Inflammatory macrophage (primary cell): ENCODE measurements around the gene SPATA1.
"Not testable (repeated sequence)": the region's sequence is repeated elsewhere in the genome, so short reads cannot be mapped to it uniquely, and the experiment has no call there.

Experiments used
- DNase-seq, 2 donors: peaks; one replicate each; pipeline ENCODE4 v3.0.0-alpha.2; 2020 to 2022
- total RNA-seq, 18 experiments: gene quantifications; one replicate each; lab custom pipeline; 2026; ENCODE audit warnings: mixed read lengths in 6 of 18, inconsistent platforms in 2 of 18; lab: John Stamatoyannopoulos, UW

Gene SPATA1
- total RNA-seq: 0.89 to 2.6 (median 1.1) reads per million in 18 experiments

- peak; percentile 99 for DNase-seq
Measured at GRCh38 chr1:84506002-84506728, at the start of gene SPATA1, which contains the start of gene GNG5. Gene SPATA1, plus strand, starts transcription at chr1:84506386. Its CDS starts 9,974 bp downstream, at chr1:84516360. Gene GNG5, minus strand, starts transcription at chr1:84506581. Its CDS starts 490 bp downstream, at chr1:84506091.

GRCh38 chr1:84462118-84462517 is 44.1 kb upstream of the SPATA1 start:
- DNase-seq: no peak

- DNase-seq: no peak
Measured at GRCh38 chr1:84467298-84467697, 38.9 kb upstream of the SPATA1 start.

GRCh38 chr1:84476225-84476624 is 30.0 kb upstream of the SPATA1 start:
- no peak for DNase-seq

- peak; percentile 77 to 82 for DNase-seq
Measured at GRCh38 chr1:84478876-84479868, 27.0 kb upstream of the SPATA1 start, which contains the start of gene RPF1. Gene RPF1, plus strand, starts transcription at chr1:84479266. Its CDS starts 16 bp downstream, at chr1:84479282.

GRCh38 chr1:84479998-84480397 is 26.2 kb upstream of the SPATA1 start:
- DNase-seq: no peak

- DNase-seq: no peak
Measured at GRCh38 chr1:84480650-84481049, 25.5 kb upstream of the SPATA1 start.

GRCh38 chr1:84481317-84481716 is 24.9 kb upstream of the SPATA1 start:
- DNase-seq: no peak

- peak in 1 of 2 donors; percentile 38 for DNase-seq
Measured at GRCh38 chr1:84488107-84488506, 18.1 kb upstream of the SPATA1 start.

- DNase-seq: no peak
Measured at GRCh38 chr1:84489766-84490165, 16.4 kb upstream of the SPATA1 start.

GRCh38 chr1:84492726-84493125 is 13.5 kb upstream of the SPATA1 start:
- no peak for DNase-seq

- no peak for DNase-seq
Measured at GRCh38 chr1:84493747-84494146, 12.4 kb upstream of the SPATA1 start.

- DNase-seq: no peak
Measured at GRCh38 chr1:84496498-84496897, 9.7 kb upstream of the SPATA1 start.

GRCh38 chr1:84497631-84498275 is 8.4 kb upstream of the SPATA1 start:
- peak in 1 of 2 donors; percentile 43 for DNase-seq

GRCh38 chr1:84502927-84503326 is 3.3 kb upstream of the SPATA1 start:
- DNase-seq: no peak

GRCh38 chr1:84504580-84505492 is 1.4 kb upstream of the SPATA1 start:
- DNase-seq: peak; percentile 42 to 65

GRCh38 chr1:84505493-84506001 is 639 bp upstream of the SPATA1 start:
- DNase-seq: no peak

- no peak for DNase-seq
Measured at GRCh38 chr1:84506729-84507453, 705 bp downstream of the SPATA1 start.

GRCh38 chr1:84507887-84508286 is 1.7 kb downstream of the SPATA1 start:
- not testable (repeated sequence) for DNase-seq

- no peak for DNase-seq
Measured at GRCh38 chr1:84508510-84508909, 2.3 kb downstream of the SPATA1 start.

GRCh38 chr1:84509029-84509428 is 2.8 kb downstream of the SPATA1 start:
- DNase-seq: no peak
